Measurements from ENCODE around the gene AUTS2.

- TF ChIP-seq, protein P1, sequence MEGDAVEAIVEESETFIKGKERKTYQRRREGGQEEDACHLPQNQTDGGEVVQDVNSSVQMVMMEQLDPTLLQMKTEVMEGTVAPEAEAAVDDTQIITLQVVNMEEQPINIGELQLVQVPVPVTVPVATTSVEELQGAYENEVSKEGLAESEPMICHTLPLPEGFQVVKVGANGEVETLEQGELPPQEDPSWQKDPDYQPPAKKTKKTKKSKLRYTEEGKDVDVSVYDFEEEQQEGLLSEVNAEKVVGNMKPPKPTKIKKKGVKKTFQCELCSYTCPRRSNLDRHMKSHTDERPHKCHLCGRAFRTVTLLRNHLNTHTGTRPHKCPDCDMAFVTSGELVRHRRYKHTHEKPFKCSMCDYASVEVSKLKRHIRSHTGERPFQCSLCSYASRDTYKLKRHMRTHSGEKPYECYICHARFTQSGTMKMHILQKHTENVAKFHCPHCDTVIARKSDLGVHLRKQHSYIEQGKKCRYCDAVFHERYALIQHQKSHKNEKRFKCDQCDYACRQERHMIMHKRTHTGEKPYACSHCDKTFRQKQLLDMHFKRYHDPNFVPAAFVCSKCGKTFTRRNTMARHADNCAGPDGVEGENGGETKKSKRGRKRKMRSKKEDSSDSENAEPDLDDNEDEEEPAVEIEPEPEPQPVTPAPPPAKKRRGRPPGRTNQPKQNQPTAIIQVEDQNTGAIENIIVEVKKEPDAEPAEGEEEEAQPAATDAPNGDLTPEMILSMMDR (IDR thresholded peaks at IDR 0.05) = no peak
- no peak for TF ChIP-seq POLR2AphosphoS5 (IDR thresholded peaks at IDR 0.05)
These were observed 1187.2 kb downstream of the AUTS2 start for GRCh38 chr7:70785427-70785826.
